Stimulated activated naive B cell treated with anti-CD40 and anti-IgM and Interleukin-4, amounts not matched to agents 10 μg/mL and 1 μg/mL and 100 μg/mL, for 72 hours (primary cell): ENCODE data around the gene COMMD9.

ENCODE experiments used
- ATAC-seq, 2 donors: fragments of 150-1000 bp; cut with Tn5 transposase; replicated peaks; 2 replicates each; pipeline ENCODE4 v1.10.0; 2021; ENCODE audit warnings: moderate library complexity in 1 of 2
- DNase-seq: peaks from one replicate; pipeline ENCODE4 v3.0.0; 2021
- H3K27ac Mint-ChIP-seq: one replicate; pipeline ENCODE4 v1.8.0; 2022; ENCODE audit warnings: mild to moderate bottlenecking, mixed read lengths
- H3K27me3 Mint-ChIP-seq, 2 donors: one replicate each; pipeline ENCODE4 v1.8.0; 2022; ENCODE audit warnings: mixed read lengths in 2 of 2
- H3K36me3 Mint-ChIP-seq, 2 donors: one replicate each; pipeline ENCODE4 v1.8.0; 2022; ENCODE audit warnings: mixed read lengths in 2 of 2, mild to moderate bottlenecking in 1 of 2
- H3K4me1 Mint-ChIP-seq, 2 donors: one replicate each; pipeline ENCODE4 v1.8.0; 2022; ENCODE audit warnings: mixed read lengths in 2 of 2, mild to moderate bottlenecking in 1 of 2
- H3K4me3 Mint-ChIP-seq, 2 donors: one replicate each; pipeline ENCODE4 v1.8.0; 2022; ENCODE audit warnings: mild to moderate bottlenecking in 2 of 2, mixed read lengths in 2 of 2, moderate library complexity in 1 of 2
- H3K9me3 Mint-ChIP-seq, 2 donors: one replicate each; pipeline ENCODE4 v1.8.0; 2022; ENCODE audit warnings: mixed read lengths in 2 of 2, mild to moderate bottlenecking in 1 of 2

COMMD9 gene

DNA sequence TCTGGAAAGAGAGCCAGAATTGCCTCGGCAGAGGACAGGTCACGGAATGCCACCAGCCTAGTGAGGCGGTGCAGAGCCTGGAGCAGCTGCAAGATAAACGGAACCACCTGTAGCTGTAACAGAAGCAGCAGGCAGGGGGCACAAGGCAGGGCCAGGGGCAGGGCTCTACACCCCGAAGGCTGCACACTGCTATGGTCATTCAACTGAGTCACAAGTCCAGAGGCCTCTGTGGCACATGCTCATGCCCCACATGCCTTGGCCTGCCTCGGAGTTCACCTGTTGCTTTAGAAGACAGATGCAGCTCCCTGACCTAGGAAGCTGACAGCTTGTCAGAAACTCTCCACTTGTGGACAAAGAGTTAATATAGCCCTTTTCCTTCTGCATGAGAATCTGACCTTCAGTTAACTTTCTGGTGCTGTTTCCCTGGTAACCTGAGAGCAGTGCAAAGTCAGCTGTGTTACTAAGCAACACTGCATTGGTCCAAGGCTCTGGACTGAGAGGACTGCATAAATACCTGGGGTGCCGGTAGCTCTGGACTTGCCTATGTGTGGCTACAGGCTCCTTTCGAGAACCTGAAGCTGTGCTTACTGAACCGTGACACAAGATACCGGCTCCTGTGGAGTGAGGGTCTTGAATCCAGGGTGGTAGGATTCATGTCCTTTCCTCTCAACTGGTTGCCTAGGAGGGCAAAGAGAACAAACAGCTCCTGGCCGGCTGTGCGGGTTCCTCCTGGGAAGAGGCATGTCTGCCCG, 10.5 kb downstream of the COMMD9 start:
- Mint-ChIP-seq H3K4me1 (peaks cover 2 to 4% of the 10 kb centered on the region in 2 donors), H3K4me3 (no peak overlapping the region), H3K36me3 (peaks cover 32 to 62% of the 10 kb centered on the region in 2 donors), H3K27ac (no peak overlapping the region), H3K27me3 (no peaks in the 10 kb centered on the region), H3K9me3 (peaks cover 6 to 9% of the 10 kb centered on the region in 2 donors)
- ATAC-seq (no peak), DNase-seq (no peak)

DNA sequence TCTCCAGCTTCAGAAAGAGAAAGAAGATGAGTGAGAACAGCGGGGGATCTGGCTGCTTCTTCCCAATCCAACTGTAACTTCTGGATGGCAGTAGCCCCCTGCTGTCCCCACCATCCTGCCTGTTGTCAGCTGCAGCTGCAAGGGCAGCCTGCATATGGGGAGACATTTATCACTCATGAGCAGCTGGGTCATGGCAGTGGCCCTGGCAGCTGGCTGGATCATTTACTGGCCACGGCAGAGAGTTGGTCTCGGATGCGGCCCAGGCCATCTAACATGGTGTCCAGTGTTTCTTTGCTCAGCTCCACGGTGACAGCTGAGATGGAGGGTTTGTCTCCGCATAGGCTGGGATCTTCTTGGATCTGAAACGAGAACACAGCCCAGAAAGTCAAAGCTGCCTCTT, 14.8 kb downstream of the COMMD9 start:
- no peak overlapping the region for H3K27ac Mint-ChIP-seq
- H3K27me3 Mint-ChIP-seq, result no peaks in the 10 kb centered on the region
- no peaks in the 10 kb centered on the region for H3K4me1 Mint-ChIP-seq
- no peak overlapping the region for H3K4me3 Mint-ChIP-seq
- peaks cover 3 to 10% of the 10 kb centered on the region in 2 donors for H3K9me3 Mint-ChIP-seq
- DNase-seq (no peak), ATAC-seq (no peak)
- peaks cover 39 to 60% of the 10 kb centered on the region in 2 donors for H3K36me3 Mint-ChIP-seq

- no peaks in the 10 kb centered on the region for H3K27me3 Mint-ChIP-seq
- no peak overlapping the region for H3K4me3 Mint-ChIP-seq
- H3K36me3 Mint-ChIP-seq, result peaks cover 37 to 60% of the 10 kb centered on the region in 2 donors
- DNase-seq, result no peak
- no peaks in the 10 kb centered on the region for H3K4me1 Mint-ChIP-seq
- H3K9me3 Mint-ChIP-seq, result peaks cover 3 to 10% of the 10 kb centered on the region in 2 donors
- no peak for ATAC-seq
- no peak overlapping the region for H3K27ac Mint-ChIP-seq
Measured at GRCh38 chr11:36273110-36273509, 16.1 kb downstream of the COMMD9 start.

DNA sequence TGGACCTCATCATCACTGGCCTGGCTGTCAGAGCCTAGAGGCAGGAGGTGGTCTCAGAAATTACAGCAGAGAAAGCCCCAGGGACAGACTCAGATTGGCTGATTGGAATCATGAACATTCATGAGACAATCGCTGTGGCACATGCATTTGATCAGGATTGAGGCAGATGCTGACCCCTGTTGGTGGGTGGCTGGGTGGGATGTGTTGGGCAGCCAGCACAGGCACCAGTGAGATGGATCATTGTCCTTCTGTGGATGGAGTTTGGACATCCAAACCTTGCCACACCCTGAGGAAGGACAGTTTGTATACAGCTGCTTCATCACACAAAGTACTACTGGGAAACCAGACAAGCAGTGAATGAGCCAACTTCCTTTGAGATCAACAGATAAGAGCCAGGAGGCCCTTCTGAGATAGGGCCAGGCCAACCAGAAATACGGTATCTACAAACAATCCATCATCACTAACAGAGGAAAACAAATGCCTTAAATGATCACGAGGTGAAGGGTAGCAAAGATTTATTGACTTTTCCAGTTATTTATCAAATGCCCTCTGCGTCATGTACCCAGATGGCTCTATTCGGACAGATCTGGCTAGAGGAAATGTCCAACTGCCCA, 17.3 kb downstream of the COMMD9 start:
- Mint-ChIP-seq H3K4me1 (no peaks in the 10 kb centered on the region), H3K9me3 (peaks cover 3 to 10% of the 10 kb centered on the region in 2 donors), H3K27ac (no peak overlapping the region), H3K4me3 (no peak overlapping the region), H3K36me3 (peaks cover 33 to 51% of the 10 kb centered on the region in 2 donors), H3K27me3 (no peaks in the 10 kb centered on the region)
- no peak for ATAC-seq
- no peak for DNase-seq

DNA sequence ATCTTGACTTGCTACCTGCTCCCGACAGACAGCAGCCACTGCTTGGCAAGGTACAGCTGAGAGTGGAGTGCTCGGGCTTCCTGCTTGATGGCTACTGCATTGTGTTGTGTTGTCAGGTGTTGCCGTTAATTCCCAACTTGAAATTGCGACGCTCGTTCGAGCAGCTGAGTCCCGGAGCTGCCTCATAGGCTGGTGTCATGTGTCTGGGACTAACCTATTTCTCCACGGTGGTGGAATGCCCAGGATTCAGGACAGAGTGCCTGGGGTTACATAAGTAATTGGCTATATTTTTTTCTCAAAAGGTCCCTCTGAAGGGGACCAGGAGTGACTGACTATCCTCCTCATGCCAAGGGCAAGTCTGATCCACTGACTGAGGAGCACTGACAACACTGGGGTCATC, 18.5 kb downstream of the COMMD9 start:
- ATAC-seq (no peak), DNase-seq (no peak)
- H3K36me3 Mint-ChIP-seq, result peaks cover 33 to 49% of the 10 kb centered on the region in 2 donors

GRCh38 chr11:36268337-36268985, 20.8 kb downstream of the COMMD9 start:
- H3K4me3 Mint-ChIP-seq, result no peak overlapping the region
- no peaks in the 10 kb centered on the region for H3K4me1 Mint-ChIP-seq
- H3K27me3 Mint-ChIP-seq, result no peaks in the 10 kb centered on the region
- peaks cover 0 to 7% of the 10 kb centered on the region in 2 donors for H3K9me3 Mint-ChIP-seq
- DNase-seq (no peak), ATAC-seq (no peak)
- H3K36me3 Mint-ChIP-seq, result peaks cover 21 to 32% of the 10 kb centered on the region in 2 donors
- H3K27ac Mint-ChIP-seq, result no peak overlapping the region

More for the DNA sequence above, 18.5 kb downstream of the COMMD9 start:
- Mint-ChIP-seq H3K9me3 (peaks cover 3 to 10% of the 10 kb centered on the region in 2 donors), H3K27ac (no peak overlapping the region), H3K4me3 (no peak overlapping the region), H3K27me3 (no peaks in the 10 kb centered on the region), H3K4me1 (no peaks in the 10 kb centered on the region)

GRCh38 chr11:36266767-36267166, 22.5 kb downstream of the COMMD9 start:
- no peak for ATAC-seq
- no peaks in the 10 kb centered on the region for H3K4me1 Mint-ChIP-seq

DNA sequence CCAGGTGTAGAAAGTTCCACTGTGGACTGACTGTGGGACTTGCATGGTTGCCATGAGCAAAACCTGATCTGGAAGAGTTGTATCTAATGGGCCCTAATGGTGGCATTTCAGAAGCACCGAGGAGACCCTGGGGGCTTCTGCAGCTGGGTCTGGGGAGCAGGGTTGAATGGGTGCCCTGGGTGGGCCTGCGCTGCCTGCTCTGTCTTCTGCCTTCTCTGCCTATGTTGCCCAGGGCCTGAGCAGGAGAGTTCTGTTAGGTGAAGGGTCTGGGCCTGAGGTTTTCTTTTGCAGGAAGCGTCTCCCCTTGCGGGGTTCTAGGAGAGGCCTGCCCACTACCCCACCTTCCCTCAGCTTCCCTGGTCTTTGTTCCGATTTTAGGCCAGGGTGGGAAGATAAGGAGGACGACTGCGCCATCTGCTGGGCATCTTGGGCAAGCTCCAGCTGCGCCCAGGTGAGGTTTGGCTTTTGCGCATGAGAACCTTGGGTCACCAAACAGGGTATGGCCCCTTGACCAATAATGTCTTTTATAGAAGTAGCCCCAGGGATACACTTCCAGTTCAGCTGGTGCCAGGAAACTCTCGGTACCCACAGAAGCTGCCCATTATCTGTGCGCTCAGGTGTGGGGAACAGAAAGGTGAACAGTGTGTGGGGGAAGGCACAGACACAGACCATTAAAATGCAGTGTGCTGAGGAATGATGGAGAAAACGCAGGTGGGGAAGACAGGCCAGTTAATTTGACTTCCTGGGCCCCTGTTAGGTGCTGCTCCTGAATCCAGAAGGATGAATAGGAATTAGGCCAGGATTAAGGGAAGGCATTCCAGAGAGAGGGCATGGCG, 23.2 kb downstream of the COMMD9 start:
- ATAC-seq, result peak; percentile 83
- H3K36me3 Mint-ChIP-seq, result peaks cover 2 to 9% of the 10 kb centered on the region in 2 donors
- H3K4me3 Mint-ChIP-seq, result no peak overlapping the region
- H3K27me3 Mint-ChIP-seq, result peaks cover 10 to 18% of the 10 kb centered on the region in 2 donors
- DNase-seq, result peak; percentile 34
- H3K9me3 Mint-ChIP-seq, result no peaks in the 10 kb centered on the region
- H3K4me1 Mint-ChIP-seq, result no peaks in the 10 kb centered on the region
- H3K27ac Mint-ChIP-seq, result no peak overlapping the region

More at GRCh38 chr11:36266767-36267166, 22.5 kb downstream of the COMMD9 start:
- H3K4me3 Mint-ChIP-seq, result no peak overlapping the region
- H3K9me3 Mint-ChIP-seq, result no peaks in the 10 kb centered on the region
- peaks cover 8 to 17% of the 10 kb centered on the region in 2 donors for H3K36me3 Mint-ChIP-seq
- H3K27me3 Mint-ChIP-seq, result peaks cover 5 to 11% of the 10 kb centered on the region in 2 donors
- no peak for DNase-seq
- H3K27ac Mint-ChIP-seq, result no peak overlapping the region

GRCh38 chr11:36264973-36265344, 24.3 kb downstream of the COMMD9 start:
- H3K4me3 Mint-ChIP-seq, result no peak overlapping the region
- DNase-seq, result no peak
- ATAC-seq, result no peak
- H3K27ac Mint-ChIP-seq, result no peak overlapping the region
- H3K27me3 Mint-ChIP-seq, result peaks cover 15 to 24% of the 10 kb centered on the region in 2 donors
- H3K9me3 Mint-ChIP-seq, result no peaks in the 10 kb centered on the region
- H3K36me3 Mint-ChIP-seq, result no peaks in the 10 kb centered on the region
- no peaks in the 10 kb centered on the region for H3K4me1 Mint-ChIP-seq

DNA sequence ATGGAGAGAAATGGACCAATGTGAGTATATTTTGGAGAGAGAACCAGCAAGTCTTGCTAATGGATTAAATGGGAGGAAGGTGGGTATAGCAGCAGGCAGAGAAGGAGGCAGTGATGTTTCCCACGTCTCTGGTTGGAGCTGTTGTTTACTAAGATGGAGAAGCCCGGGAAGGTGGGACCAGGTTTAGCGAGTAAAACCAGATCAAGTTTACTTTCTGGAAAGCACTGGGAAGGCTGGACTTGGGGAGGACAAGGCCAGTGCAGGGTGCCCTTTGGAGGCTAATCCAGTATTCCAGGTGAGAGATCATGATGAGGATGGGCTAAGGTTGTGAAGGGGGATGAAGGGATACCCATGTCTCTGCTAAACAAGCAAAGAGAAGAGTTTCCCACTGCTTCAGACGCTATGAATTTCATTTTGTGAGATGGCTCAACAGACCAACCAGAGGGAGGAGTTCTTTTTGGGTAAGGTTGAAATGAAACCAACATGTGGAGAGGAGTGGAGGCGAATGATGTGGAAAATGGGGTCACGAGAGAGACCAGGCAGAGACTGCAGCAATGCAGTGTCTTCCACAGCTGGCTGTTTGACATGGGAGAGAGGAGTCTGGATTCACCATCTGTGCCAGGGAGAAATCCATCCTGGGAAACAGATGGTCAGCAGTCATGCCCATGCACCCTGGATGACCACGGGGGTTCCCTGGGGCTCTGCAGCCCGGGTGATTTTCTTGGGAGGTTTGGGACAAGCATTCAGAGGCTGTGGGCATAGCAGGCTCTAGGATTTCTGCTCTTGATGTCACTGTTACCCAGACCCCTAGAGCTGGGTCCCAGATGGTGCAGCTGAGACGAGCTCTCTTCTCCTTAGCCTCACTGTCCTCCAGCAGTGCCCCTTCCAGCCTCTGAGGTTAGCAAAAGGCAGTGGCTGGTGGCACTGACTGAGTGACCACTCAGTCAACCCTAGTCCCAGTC, 24.9 kb downstream of the COMMD9 start:
- Mint-ChIP-seq H3K9me3 (no peaks in the 10 kb centered on the region), H3K4me1 (no peaks in the 10 kb centered on the region), H3K4me3 (no peak overlapping the region), H3K27me3 (peaks cover 19 to 28% of the 10 kb centered on the region in 2 donors), H3K27ac (no peak overlapping the region), H3K36me3 (no peaks in the 10 kb centered on the region)
- ATAC-seq (no peak), DNase-seq (no peak)

- DNase-seq, result no peak
- Mint-ChIP-seq H3K4me3 (no peak overlapping the region), H3K9me3 (no peaks in the 10 kb centered on the region), H3K4me1 (no peaks in the 10 kb centered on the region), H3K36me3 (no peaks in the 10 kb centered on the region), H3K27ac (no peak overlapping the region), H3K27me3 (peaks cover 39 to 48% of the 10 kb centered on the region in 2 donors)
- ATAC-seq, result no peak
Measured at GRCh38 chr11:36261094-36261493, 28.1 kb downstream of the COMMD9 start.

- H3K4me1 Mint-ChIP-seq, result no peaks in the 10 kb centered on the region
- no peaks in the 10 kb centered on the region for H3K36me3 Mint-ChIP-seq
- peak; percentile 65 to 71 for ATAC-seq
- no peaks in the 10 kb centered on the region for H3K9me3 Mint-ChIP-seq
- H3K27me3 Mint-ChIP-seq, result peaks cover 39 to 49% of the 10 kb centered on the region in 2 donors
- no peak overlapping the region for H3K27ac Mint-ChIP-seq
- no peak for DNase-seq
- no peak overlapping the region for H3K4me3 Mint-ChIP-seq
Measured at GRCh38 chr11:36258730-36259360, 30.4 kb downstream of the COMMD9 start.

GRCh38 chr11:36257351-36257750, 31.9 kb downstream of the COMMD9 start:
- H3K27me3 Mint-ChIP-seq, result peaks cover 43 to 48% of the 10 kb centered on the region in 2 donors
- no peaks in the 10 kb centered on the region for H3K9me3 Mint-ChIP-seq
- H3K36me3 Mint-ChIP-seq, result no peaks in the 10 kb centered on the region
- ATAC-seq (no peak), DNase-seq (no peak)
- H3K4me3 Mint-ChIP-seq, result no peak overlapping the region
- H3K4me1 Mint-ChIP-seq, result no peaks in the 10 kb centered on the region
- no peak overlapping the region for H3K27ac Mint-ChIP-seq
